Mesendoderm (in vitro differentiated cells): ENCODE measurements around the gene BICD1.

Experiments used
- DNase-seq: peaks from one replicate; pipeline ENCODE4 v3.0.0; 2013
- H2AK5ac ChIP-seq: 2 replicates; pipeline ENCODE4 v1.6.1; 2013; ENCODE audit warnings: low read length, inconsistent platforms
- H2BK120ac ChIP-seq: 2 replicates; pipeline ENCODE4 v1.6.1; 2013; ENCODE audit warnings: low read depth, mild to moderate bottlenecking, low read length, moderate library complexity, mixed read lengths
- H2BK15ac ChIP-seq: replicated peaks from 2 replicates; pipeline ENCODE4 v1.6.1; 2013; ENCODE audit warnings: low read depth, mild to moderate bottlenecking, moderate library complexity
- H2BK5ac ChIP-seq: 2 replicates; pipeline ENCODE4 v1.6.1; 2013; ENCODE audit warnings: low read length, inconsistent platforms
- H3K18ac ChIP-seq: 2 replicates; pipeline ENCODE4 v1.6.1; 2013; ENCODE audit warnings: mild to moderate bottlenecking, low read length, mixed read lengths
- H3K23ac ChIP-seq: one replicate; pipeline ENCODE4 v1.6.1; 2013; ENCODE audit warnings: low read length
- H3K27ac ChIP-seq: 2 replicates; pipeline ENCODE4 v1.5.1; 2013; ENCODE audit warnings: low read depth, mild to moderate bottlenecking, inconsistent platforms, low read length, moderate library complexity
- H3K27me3 ChIP-seq: 2 replicates; pipeline ENCODE4 v1.6.1; 2013; ENCODE audit warnings: low read length, control low read depth, mild to moderate bottlenecking, inconsistent platforms; ENCODE audit not compliant: insufficient read depth, poor library complexity
- H3K36me3 ChIP-seq: 2 replicates; pipeline ENCODE4 v1.6.1; 2013; ENCODE audit warnings: low read length, inconsistent platforms; ENCODE audit not compliant: control insufficient read depth, insufficient read depth
- H3K4ac ChIP-seq: one replicate; pipeline ENCODE4 v1.6.1; 2013; ENCODE audit warnings: low read depth, mild to moderate bottlenecking, low read length, moderate library complexity
- H3K4me1 ChIP-seq: 2 replicates; pipeline ENCODE4 v1.6.1; 2013; ENCODE audit warnings: low read depth, low read length, inconsistent platforms; ENCODE audit not compliant: control insufficient read depth
- H3K4me2 ChIP-seq: 2 replicates; pipeline ENCODE4 v1.6.1; 2013; ENCODE audit warnings: low read length
- H3K4me3 ChIP-seq: 2 replicates; pipeline ENCODE4 v1.5.1; 2013; ENCODE audit warnings: mild to moderate bottlenecking, low read length
- H3K56ac ChIP-seq: one replicate; pipeline ENCODE4 v1.6.1; 2013; ENCODE audit warnings: low read length
- H3K79me1 ChIP-seq: 2 replicates; pipeline ENCODE4 v1.6.1; 2013; ENCODE audit warnings: low read length, inconsistent platforms
- H3K79me2 ChIP-seq: 2 replicates; pipeline ENCODE4 v1.6.1; 2013; ENCODE audit warnings: mild to moderate bottlenecking, low read length; ENCODE audit not compliant: control insufficient read depth, insufficient read depth
- H3K9ac ChIP-seq: 2 replicates; pipeline ENCODE4 v1.6.1; 2013; ENCODE audit warnings: low read length, inconsistent platforms
- H4K5ac ChIP-seq: one replicate; pipeline ENCODE4 v1.6.1; 2013; ENCODE audit warnings: low read length
- H4K8ac ChIP-seq: one replicate; pipeline ENCODE4 v1.6.1; 2013; ENCODE audit warnings: low read depth, mild to moderate bottlenecking, control low read depth, low read length, moderate library complexity
- WGBS: extraction: QIAGEN DNeasy Blood & Tissue Kit; methylation state at CpG from one replicate; pipeline ENCODE4 v1.1.7; 2013; ENCODE audit warnings: low lambda C conversion rate, missing lambda C conversion rate; ENCODE audit not compliant: insufficient coverage; ENCODE audit errors: extremely low coverage; 5-methylcytosine and 5-hydroxymethylcytosine counted together

BICD1 gene

DNA sequence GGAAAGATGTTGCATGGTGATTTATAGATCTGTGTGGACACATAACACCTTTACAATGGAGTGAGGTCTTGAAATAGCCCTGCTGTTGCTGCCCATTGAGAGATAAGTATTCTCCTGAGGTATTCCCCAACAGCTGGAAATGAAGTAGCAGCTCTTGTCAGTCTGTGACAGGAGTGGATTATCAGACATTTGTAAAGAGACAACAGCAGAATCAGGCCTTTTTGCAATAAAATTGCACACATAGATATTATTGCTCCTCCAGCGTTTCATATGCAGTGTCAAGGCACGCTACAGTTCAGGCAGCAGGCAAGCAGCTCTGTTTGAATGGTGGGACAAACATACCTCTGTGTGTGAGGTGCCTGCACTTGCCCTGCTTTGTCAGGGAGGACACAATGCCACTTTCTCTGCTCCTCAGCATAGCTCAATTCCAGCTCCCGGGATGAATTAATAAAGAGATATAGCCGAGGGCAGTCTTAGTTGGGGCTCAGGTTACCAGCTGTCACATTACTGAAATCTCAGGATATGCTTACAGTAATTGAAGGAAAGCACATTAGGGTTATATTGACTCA is 49.4 kb downstream of the BICD1 start:
- H3K4me3 ChIP-seq: no peak overlapping the region
- no peaks in the 10 kb centered on the region for H3K36me3 ChIP-seq
- H3K56ac ChIP-seq: no peak overlapping the region
- H3K4ac ChIP-seq: no peak overlapping the region
- no peak overlapping the region for H3K23ac ChIP-seq
- H2BK15ac ChIP-seq: no peak overlapping the region
- peaks cover 19% of the 10 kb centered on the region for H3K79me1 ChIP-seq
- no peak overlapping the region for H4K5ac ChIP-seq
- H2BK5ac ChIP-seq: no peak overlapping the region
- no peak overlapping the region for H2BK120ac ChIP-seq
- H3K18ac ChIP-seq: no peak overlapping the region
- no peaks in the 10 kb centered on the region for H3K27me3 ChIP-seq
- DNase-seq: no peak
- H2AK5ac ChIP-seq: no peak overlapping the region
- H3K4me1 ChIP-seq: peaks cover 5% of the 10 kb centered on the region
- H3K79me2 ChIP-seq: peaks cover 11% of the 10 kb centered on the region
- no CpG with 5 or more reads among the region's 4 CpGs for WGBS
- H3K9ac ChIP-seq: no peak overlapping the region
- no peak overlapping the region for H3K4me2 ChIP-seq
- no peak overlapping the region for H4K8ac ChIP-seq
- no peak overlapping the region for H3K27ac ChIP-seq

- WGBS: no CpG with 5 or more reads among the region's 1 CpG
- H2AK5ac ChIP-seq: no peak overlapping the region
- no peak overlapping the region for H3K4me3 ChIP-seq
- DNase-seq: peak; percentile 21
- H3K56ac ChIP-seq: no peak overlapping the region
- H2BK5ac ChIP-seq: no peak overlapping the region
- peaks cover 2% of the 10 kb centered on the region for H3K79me2 ChIP-seq
- no peak overlapping the region for H4K5ac ChIP-seq
- no peak overlapping the region for H2BK15ac ChIP-seq
- H4K8ac ChIP-seq: no peak overlapping the region
- no peak overlapping the region for H3K9ac ChIP-seq
- no peaks in the 10 kb centered on the region for H3K27me3 ChIP-seq
- H3K4me2 ChIP-seq: no peak overlapping the region
- peaks cover 5% of the 10 kb centered on the region for H3K4me1 ChIP-seq
- no peak overlapping the region for H3K27ac ChIP-seq
- no peaks in the 10 kb centered on the region for H3K36me3 ChIP-seq
- H3K18ac ChIP-seq: no peak overlapping the region
- H3K4ac ChIP-seq: no peak overlapping the region
- H2BK120ac ChIP-seq: no peak overlapping the region
- no peak overlapping the region for H3K23ac ChIP-seq
- H3K79me1 ChIP-seq: peaks cover 11% of the 10 kb centered on the region
Measured at GRCh38 chr12:32158525-32158924, 51.9 kb downstream of the BICD1 start.

- Histone ChIP-seq H2BK5ac (no peak overlapping the region), H3K56ac (no peak overlapping the region), H3K9ac (no peak overlapping the region), H3K4me3 (no peak overlapping the region), H3K4me1 (peaks cover 5% of the 10 kb centered on the region), H3K36me3 (no peaks in the 10 kb centered on the region), H3K79me1 (peaks cover 8% of the 10 kb centered on the region), H4K5ac (no peak overlapping the region), H3K27ac (no peak overlapping the region), H3K79me2 (peaks cover 2% of the 10 kb centered on the region), H2AK5ac (no peak overlapping the region), H3K4ac (no peak overlapping the region), H3K4me2 (no peak overlapping the region), H2BK15ac (no peak overlapping the region), H2BK120ac (no peak overlapping the region), H4K8ac (no peak overlapping the region), H3K18ac (no peak overlapping the region), H3K27me3 (no peaks in the 10 kb centered on the region), H3K23ac (no peak overlapping the region)
- WGBS: no CpG with 5 or more reads among the region's 6 CpGs
- no peak for DNase-seq
Measured at GRCh38 chr12:32159381-32159780, 52.7 kb downstream of the BICD1 start.

- Histone ChIP-seq H3K79me2 (peaks cover 2% of the 10 kb centered on the region), H3K36me3 (no peaks in the 10 kb centered on the region), H3K9ac (no peak overlapping the region), H2BK15ac (no peak overlapping the region), H3K18ac (no peak overlapping the region), H2BK5ac (no peak overlapping the region), H3K56ac (no peak overlapping the region), H3K4ac (no peak overlapping the region), H3K27me3 (no peaks in the 10 kb centered on the region), H4K5ac (no peak overlapping the region), H4K8ac (no peak overlapping the region), H3K4me3 (no peak overlapping the region), H3K4me2 (no peak overlapping the region), H2BK120ac (no peak overlapping the region), H2AK5ac (no peak overlapping the region), H3K4me1 (peaks cover 5% of the 10 kb centered on the region), H3K27ac (no peak overlapping the region), H3K23ac (no peak overlapping the region), H3K79me1 (peaks cover 8% of the 10 kb centered on the region)
- peak; percentile 35 for DNase-seq
- no CpG with 5 or more reads among the region's 3 CpGs for WGBS
Measured at GRCh38 chr12:32159925-32160324, 53.3 kb downstream of the BICD1 start.

DNA sequence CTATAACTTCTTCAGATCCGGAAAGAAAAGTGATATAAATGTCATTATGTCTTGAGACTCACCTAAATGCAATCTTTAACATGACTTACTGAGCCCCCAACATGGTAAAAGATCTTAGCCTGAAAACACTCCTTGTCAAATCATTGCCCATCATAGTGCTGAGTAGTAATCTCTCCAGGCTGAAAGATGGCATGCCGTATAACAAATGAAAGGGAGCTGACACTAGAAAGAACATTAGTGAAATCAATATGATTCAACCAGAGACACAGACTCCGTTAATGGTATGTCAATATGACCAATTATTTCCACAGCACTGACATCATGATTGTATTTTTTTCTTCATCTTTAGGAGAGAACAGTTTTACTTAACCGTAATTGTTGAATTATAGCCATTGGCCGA is 54.4 kb downstream of the BICD1 start:
- H3K27me3 ChIP-seq: no peaks in the 10 kb centered on the region
- DNase-seq: no peak
- WGBS: no CpG with 5 or more reads among the region's 5 CpGs
- H3K79me1 ChIP-seq: peaks cover 8% of the 10 kb centered on the region
- no peaks in the 10 kb centered on the region for H3K36me3 ChIP-seq
- H4K8ac ChIP-seq: no peak overlapping the region
- no peak overlapping the region for H3K4me2 ChIP-seq
- H3K18ac ChIP-seq: no peak overlapping the region
- no peak overlapping the region for H2BK15ac ChIP-seq
- H3K4ac ChIP-seq: no peak overlapping the region
- H3K4me1 ChIP-seq: peaks cover 2% of the 10 kb centered on the region
- no peak overlapping the region for H3K27ac ChIP-seq
- no peak overlapping the region for H2AK5ac ChIP-seq
- no peak overlapping the region for H2BK5ac ChIP-seq
- H4K5ac ChIP-seq: no peak overlapping the region
- H3K23ac ChIP-seq: no peak overlapping the region
- peaks cover 2% of the 10 kb centered on the region for H3K79me2 ChIP-seq
- no peak overlapping the region for H3K56ac ChIP-seq
- H3K4me3 ChIP-seq: no peak overlapping the region
- H2BK120ac ChIP-seq: no peak overlapping the region
- no peak overlapping the region for H3K9ac ChIP-seq

DNA sequence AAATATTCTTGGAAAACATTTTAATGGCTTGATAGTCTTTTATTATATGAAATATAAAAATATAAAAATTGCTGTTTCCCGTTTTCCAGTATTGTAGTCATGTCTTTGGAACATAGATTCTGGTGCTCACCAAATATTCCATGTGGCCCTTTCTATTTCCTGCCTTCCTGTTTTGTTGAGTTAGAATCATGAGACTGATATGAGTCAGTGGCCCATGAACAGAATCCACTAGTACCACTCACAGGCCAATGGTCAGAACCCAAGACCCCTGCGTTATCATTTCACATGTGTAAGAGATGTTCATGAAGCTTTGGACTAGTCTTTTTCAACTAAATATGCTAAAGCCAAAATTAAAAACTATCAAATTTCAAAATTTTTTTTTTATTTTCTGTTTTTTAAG is 56.9 kb downstream of the BICD1 start:
- no peaks in the 10 kb centered on the region for H3K36me3 ChIP-seq
- no peak overlapping the region for H3K56ac ChIP-seq
- H4K5ac ChIP-seq: no peak overlapping the region
- H3K4me3 ChIP-seq: no peak overlapping the region
- H3K27me3 ChIP-seq: no peaks in the 10 kb centered on the region
- no peak overlapping the region for H3K23ac ChIP-seq
- peaks cover 7% of the 10 kb centered on the region for H3K79me2 ChIP-seq
- H2AK5ac ChIP-seq: no peak overlapping the region
- no peak overlapping the region for H3K4ac ChIP-seq
- no peak overlapping the region for H3K9ac ChIP-seq
- H3K4me2 ChIP-seq: no peak overlapping the region
- DNase-seq: no peak
- H2BK5ac ChIP-seq: no peak overlapping the region
- no peak overlapping the region for H4K8ac ChIP-seq
- H2BK120ac ChIP-seq: no peak overlapping the region
- peaks cover 12% of the 10 kb centered on the region for H3K79me1 ChIP-seq
- H3K18ac ChIP-seq: no peak overlapping the region
- peaks cover under 1% of the 10 kb centered on the region for H3K4me1 ChIP-seq
- no peak overlapping the region for H3K27ac ChIP-seq
- no CpG with 5 or more reads among the region's 2 CpGs for WGBS
- no peak overlapping the region for H2BK15ac ChIP-seq
